HG03575 (cell line): ENCODE measurements around the gene CFAP20.

Source experiments
- ATAC-seq: cut with Tn5 transposase; IDR thresholded peaks from one replicate; pipeline ENCODE4 v1.9.1; 2021; ENCODE audit not compliant: unreplicated experiment, insufficient number of reproducible peaks, low FRiP score; ENCODE audit errors: extremely low read depth

Gene CFAP20

GRCh38 chr16:58126451-58126961 is 2.7 kb downstream of the CFAP20 start:
- no peak for ATAC-seq

- no peak for ATAC-seq
These were observed 3.3 kb downstream of the CFAP20 start for GRCh38 chr16:58125781-58126335.

- ATAC-seq, result no peak
These were observed 4.1 kb downstream of the CFAP20 start for GRCh38 chr16:58125041-58125440.

- ATAC-seq, result no peak
These were observed 4.6 kb downstream of the CFAP20 start for GRCh38 chr16:58124601-58124915.

GRCh38 chr16:58123896-58124600 is 5.1 kb downstream of the CFAP20 start:
- ATAC-seq, result no peak

- ATAC-seq, result no peak
These were observed 8.0 kb downstream of the CFAP20 start for GRCh38 chr16:58121132-58121531.

- ATAC-seq, result no peak
These were observed 8.9 kb downstream of the CFAP20 start for GRCh38 chr16:58120234-58120633.

- no peak for ATAC-seq
These were observed 9.7 kb downstream of the CFAP20 start for GRCh38 chr16:58119509-58119845.

- no peak for ATAC-seq
These were observed 10.2 kb downstream of the CFAP20 start for GRCh38 chr16:58118801-58119508.

- ATAC-seq, result no peak
These were observed 12.7 kb downstream of the CFAP20 start for GRCh38 chr16:58116529-58116928.

- ATAC-seq, result no peak
These were observed 13.1 kb downstream of the CFAP20 start for GRCh38 chr16:58116081-58116480.

- no peak for ATAC-seq
These were observed 14.1 kb downstream of the CFAP20 start for GRCh38 chr16:58114827-58115825.

GRCh38 chr16:58111302-58111627 is 17.9 kb downstream of the CFAP20 start:
- no peak for ATAC-seq

- ATAC-seq, result no peak
These were observed 18.4 kb downstream of the CFAP20 start for GRCh38 chr16:58110571-58111301.

- ATAC-seq, result no peak
These were observed 19.3 kb downstream of the CFAP20 start for GRCh38 chr16:58109881-58110280.

- no peak for ATAC-seq
These were observed 19.9 kb downstream of the CFAP20 start for GRCh38 chr16:58109330-58109729.

- no peak for ATAC-seq
These were observed 21.5 kb downstream of the CFAP20 start for GRCh38 chr16:58107709-58108108.

GRCh38 chr16:58107228-58107627 is 22.0 kb downstream of the CFAP20 start:
- ATAC-seq, result no peak

- ATAC-seq, result no peak
These were observed 23.6 kb downstream of the CFAP20 start for GRCh38 chr16:58105631-58106030.
